NOMO-1 treated with dmso at 0.1 percent for 144 hours (cell line): ENCODE results near the gene AMDHD2.
"Not testable (repeated sequence)": the region's sequence is repeated elsewhere in the genome, so short reads cannot be mapped to it uniquely, and the experiment has no call there.

Experiments used
- DNase-seq: peaks from one replicate; lab custom pipeline; 2025; ENCODE audit not compliant: unreplicated experiment; lab: John Stamatoyannopoulos, UW

AMDHD2 gene

DNA sequence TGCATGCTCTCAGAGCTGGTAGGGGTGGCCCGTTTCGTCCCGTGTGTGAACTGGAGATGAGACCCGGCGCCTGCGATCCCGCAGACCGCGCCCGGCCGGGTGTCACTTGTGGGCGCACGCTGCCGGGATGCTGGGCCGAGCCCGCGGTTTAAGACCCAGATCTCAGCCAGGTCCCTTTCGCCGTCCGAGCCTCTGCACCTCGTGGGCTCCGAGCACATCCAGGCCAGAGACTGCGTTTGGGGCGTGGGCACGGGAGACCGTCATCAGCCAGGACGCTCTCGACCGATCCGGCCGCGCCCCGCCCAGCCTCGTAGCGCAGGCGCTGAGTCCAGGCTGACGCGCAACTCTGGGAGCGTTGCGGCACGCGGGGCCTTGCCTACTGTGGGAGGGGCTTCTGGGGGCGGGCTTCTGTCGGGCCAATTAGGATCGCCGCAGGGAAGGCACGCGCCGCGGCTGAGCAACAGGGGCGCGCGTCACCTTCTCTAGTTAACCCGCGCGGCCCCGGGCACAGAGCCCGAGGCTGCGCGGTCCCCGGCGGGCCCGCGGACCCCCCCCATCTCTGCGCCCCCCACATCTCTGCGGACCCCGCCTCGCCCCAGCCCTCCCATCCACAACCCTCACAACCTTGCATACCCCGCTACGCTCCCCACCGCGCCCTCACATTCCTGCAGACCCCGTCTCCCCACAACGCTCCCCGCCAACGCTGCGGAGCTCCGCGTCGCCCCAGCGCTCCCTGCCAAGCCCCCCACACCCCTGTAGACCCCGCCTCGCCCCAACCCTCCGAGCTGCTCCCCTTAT is 11.7 kb downstream of the AMDHD2 start:
- peak; percentile 96 for DNase-seq

DNA sequence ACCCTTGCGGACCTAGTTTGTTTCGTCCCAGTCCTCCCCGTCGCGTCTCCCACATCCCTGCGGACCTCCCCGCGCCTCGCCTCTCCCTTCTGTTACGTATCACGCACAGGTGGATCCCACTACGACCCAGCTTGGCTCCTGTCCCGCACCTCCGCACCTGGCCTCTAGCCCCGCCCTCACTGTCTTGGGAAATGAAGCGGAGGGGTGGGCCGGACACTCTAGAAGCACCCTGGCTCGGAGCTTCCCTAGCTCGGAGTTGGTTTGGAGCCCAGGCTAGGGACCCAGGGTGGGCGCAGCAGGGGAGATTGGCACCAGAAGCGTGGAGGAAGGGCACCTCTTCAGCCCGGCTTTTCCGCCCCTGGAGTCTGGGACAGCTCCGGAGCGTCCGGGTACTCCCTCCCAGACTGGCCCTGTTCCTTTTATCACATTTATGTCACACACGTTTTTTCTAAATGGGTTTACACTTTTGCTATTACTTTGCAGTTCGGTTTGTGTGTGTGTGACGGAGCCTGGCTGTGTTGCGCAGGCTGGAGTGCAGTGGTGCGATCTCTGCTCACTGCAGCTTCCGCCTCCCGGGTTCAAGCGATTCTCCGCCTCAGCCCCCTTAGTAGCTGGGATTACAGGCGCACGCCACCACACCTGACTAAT is 12.4 kb downstream of the AMDHD2 start:
- peak; percentile 58 for DNase-seq

DNA sequence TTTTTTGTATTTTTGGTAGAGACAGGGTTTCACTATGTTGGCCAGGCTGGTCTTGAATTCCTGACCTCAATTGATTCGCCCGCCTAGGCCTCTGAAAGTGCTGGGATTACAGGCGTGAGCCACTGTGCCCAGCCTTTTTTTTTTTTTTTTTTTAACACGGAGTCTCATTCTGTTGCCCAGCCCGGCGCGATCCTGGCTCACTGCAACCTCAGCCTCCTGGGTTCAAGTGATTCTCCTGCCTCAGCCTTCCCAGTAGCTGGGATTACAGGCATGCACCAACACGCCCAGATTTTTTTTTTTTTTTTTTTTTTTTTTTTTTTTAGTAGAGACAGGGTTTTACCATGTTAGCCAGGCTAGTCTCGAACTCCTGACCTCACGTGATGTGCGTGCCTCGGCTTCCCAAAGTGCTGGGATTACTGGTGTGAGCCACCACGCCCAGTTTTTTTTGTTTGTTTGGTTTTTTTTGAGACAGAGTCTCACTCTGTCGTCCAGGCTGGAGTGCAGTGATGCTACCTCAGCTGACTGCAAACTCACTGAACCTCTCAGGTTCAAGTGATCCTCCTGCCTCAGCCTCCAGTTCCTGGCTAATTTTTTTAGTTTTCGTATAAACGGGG is 13.1 kb downstream of the AMDHD2 start:
- DNase-seq: not testable (repeated sequence)

DNA sequence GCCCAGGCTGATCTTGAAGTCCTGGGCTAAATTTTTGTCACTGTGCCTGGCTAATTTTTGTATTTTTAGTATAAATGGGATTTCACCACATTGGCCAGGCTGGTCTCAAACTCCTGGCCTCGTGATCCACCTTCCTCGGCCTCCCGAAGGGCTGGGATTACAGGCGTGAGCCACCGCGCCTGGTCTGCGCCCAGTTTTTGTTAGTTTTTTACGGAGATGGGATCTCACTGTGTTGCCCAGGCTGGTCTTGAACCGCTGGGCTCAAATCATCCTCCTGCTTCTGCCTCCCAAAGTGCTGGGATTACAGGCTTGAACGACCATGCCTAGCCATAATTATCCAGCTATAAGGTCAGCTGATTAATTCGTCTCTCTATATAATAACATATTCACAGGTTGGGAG is 13.7 kb downstream of the AMDHD2 start:
- DNase-seq: no peak

DNA sequence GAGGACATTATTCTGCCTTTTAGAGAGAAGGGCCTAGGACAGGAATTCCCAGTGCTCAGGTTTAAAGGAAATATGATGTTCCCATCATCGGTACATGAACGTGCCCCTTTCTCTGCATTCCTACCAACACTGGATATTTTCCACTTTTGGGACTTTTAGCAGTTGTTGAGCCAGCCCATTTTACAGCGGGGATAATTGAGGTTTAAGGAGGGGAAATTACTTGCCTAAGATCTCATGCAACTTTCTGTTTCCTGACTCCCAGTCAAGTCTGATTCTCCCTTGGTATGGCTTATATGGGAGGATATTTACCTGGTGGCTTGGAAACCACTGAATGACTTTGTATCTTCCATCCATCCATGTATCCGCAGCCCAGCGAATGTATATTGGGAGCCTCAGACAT is 14.2 kb downstream of the AMDHD2 start:
- DNase-seq: not testable (repeated sequence)

DNA sequence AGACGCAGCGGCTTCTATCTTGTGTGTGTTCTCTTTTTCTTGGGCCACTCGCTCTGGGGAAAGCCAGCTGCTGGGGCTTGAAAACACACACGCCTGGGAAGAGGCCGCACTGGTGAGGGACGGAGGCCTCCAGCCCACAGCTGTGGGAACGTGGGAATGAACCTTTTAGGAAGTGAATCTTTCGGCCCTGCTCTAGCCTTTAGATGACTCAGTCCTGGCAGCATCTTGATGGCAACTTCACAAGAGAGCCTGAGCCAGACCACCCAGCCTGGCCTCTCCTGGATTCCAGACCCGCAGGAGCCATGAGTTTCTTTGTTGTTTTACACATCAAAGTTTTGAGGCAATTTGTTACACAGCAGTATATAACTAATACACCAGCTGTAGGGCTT is 15.4 kb downstream of the AMDHD2 start:
- peak; percentile 47 for DNase-seq

DNA sequence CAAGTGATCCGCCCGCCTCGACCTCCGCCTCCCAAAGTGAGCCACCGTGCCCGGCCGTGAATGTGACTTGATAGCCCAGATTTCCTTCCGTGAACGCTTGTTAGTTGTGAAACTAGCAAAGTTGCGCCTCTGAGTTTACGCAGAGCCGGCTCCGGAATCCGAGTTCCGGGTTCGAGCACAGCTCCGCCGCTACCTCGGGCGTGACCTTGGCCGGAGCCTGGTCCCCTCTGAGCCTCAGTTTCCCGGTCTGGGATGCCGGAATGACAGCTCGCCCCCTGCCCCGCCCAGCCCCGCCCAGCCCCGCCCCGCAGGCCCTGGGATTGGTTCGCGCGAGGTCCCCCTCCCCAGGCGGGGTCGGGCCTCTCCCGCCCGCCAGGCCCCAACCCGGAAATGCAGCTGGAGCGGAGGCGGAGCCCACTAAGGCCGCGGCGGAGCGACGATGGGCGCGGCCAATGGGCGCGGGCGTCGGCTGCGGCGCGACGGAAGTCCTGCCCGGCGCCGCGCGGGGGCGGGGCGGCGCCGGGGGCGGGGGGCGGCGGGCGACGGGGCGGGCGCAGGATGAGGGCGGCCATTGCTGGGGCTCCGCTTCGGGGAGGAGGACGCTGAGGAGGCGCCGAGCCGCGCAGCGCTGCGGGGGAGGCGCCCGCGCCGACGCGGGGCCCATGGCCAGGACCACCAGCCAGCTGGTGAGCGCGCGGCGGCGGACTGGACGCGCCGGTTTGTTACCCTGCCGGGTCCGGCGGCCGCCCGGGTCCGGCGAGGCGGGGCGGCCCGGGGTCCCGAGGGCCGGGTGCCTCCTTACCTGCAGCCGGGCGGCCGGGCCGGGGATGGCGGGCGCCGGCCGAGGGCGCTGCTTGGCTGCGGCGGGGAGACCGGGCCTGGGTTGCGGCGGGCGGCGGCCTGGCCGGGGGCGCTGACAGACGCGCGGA is 17.5 kb downstream of the AMDHD2 start, which contains the start of gene PDPK1:
Gene PDPK1, plus strand, starts transcription at position 571 of the 929 bp plus-strand sequence. Its CDS starts 92 bp downstream, at position 663.
- DNase-seq: peak; percentile 92

DNA sequence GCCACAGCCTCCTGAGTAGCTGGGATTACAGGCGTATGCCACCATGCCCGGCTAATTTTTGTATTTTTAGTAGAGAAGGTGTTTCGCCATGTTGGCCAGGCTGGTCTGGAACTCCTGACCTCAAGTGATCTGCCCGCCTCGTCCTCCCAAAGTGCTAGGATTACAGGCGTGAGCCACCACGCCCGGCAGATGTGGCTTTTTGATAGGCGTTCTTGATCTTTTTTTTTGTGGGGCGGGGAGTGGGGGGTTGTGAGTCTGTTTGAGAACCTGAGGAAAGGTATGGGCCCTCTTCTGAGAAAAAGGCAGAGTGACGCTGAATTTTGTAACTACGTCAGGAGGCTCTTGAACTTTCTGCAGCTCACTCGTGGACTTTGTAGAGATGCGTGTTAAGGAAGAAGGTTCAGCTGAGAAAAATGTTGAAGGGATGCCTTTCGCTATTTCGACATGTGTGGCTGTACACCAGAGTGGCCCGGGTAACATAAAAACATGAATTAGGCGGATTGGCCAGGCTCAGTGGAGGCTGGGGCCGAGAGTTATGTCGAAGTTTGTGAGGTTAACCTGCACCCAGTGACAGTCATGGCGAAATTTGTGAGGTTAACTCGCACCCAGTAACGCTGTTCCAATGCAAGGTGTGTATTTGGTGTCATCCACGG is 19.1 kb downstream of the AMDHD2 start:
- not testable (repeated sequence) for DNase-seq

DNA sequence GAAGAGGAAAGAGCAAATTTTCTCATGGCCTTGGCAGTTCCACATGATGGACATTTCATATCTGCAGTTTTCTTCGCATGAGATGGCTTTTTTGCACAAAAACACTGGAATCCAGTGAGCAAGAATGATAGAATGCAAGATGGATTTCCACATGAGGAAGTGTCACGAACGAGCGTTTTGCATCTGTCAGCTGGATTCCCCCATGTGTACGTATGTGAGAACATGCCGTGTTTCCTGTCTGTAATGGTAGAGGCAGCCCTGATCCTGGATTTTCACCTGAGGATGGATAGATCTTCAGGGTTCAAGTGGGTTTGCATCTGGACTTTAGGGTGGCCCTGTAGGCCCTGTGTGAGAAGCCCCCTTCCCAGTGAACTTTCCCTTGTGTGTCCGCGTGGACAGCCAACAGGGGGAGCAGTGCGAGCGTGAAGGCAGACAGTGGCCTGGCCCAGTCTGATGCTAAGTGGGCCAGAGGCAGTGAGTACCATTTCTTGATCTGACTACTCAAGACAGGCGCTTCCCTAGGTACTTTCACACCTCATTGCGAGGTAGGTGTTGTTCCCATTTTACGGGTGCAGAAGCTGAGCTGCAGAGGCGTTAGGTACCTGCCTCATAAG is 19.8 kb downstream of the AMDHD2 start:
- DNase-seq: not testable (repeated sequence)

DNA sequence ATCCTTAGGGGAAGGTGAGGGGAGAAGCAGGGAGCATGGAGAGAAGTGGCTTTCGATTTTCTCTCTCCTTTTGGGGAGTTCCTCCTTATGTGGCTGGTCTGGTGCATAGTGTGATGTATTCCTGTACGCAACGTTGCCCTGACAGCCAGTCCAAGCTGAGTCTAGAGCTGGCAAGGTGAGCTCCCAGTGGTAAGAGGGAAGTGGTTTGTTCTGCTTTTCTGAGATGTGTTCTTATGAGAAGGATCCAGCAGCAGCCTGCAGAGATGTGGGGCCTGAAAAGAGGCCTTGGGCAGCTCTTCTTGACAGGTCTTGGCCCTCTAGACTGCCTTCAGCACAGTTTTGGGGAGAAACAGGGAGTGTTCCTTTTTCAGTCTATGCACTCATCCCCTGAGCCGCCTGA is 20.7 kb downstream of the AMDHD2 start:
- DNase-seq: peak; percentile 32

DNA sequence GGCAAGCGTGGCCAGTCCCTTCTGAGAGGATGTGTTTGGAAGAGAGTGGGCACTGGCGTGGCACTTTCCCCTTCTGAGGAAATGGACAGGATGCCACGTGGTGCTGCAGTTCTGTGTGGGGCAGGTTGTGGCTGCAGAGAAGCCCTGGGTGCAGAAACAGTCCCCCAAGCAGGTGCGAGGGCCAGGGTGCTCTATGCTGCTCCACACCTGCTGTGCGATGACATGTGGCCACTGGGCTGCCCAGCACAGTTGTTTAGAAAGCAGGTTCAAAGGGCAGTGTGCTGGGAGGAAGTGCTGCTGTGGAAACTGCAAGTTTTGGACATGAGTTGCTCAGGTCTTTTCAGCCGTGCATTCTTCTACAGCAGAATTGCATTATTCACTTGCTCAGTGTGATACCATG is 21.2 kb downstream of the AMDHD2 start:
- not testable (repeated sequence) for DNase-seq

DNA sequence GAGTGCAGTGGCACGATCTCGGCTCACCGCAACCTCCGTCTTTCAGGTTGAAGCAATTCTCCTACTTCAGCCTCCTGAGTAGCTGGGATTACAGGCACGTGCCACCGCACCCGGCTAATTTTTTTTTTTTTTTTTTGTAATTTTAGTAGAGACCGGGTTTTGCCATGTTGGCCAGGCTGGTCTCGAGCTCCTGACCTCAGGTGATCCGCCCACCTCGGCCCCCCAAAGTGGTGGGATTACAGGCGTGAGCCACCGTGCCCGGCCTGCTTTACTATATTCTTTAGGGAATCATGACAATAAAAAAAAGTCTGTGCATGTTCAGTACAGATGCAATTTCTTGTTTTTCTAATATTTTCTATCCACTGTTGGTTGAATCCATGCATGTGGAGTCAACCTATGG is 23.6 kb downstream of the AMDHD2 start:
- DNase-seq: not testable (repeated sequence)

DNA sequence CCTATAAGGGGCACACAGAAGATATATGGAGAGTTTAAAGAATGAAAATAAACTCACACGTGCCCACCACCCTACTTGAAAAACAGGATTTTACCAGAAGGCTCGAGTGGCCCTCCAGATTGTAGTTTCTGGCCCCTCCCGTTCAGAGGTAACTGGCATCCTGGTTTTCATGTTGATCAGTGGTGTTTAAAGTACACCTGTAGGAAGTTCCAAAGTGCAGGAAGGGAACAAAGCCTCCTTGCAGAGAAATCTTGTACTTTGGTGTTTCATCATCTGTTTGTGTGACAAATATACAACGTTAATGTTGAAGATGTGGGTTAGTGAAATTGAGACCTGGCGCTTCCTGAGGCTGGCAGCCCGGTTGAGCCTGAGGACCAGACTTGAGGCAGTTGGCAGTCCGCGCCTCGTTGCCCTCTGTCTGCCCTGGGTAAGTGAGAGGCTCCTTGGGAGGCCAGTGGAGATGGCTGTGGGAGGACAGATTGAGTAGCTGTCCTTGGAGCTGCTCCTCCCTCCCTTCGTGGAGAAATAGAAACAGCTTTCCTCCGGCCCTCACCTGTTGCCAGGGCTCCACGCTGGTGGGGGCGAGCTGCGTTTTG is 30.2 kb downstream of the AMDHD2 start:
- not testable (repeated sequence) for DNase-seq

DNA sequence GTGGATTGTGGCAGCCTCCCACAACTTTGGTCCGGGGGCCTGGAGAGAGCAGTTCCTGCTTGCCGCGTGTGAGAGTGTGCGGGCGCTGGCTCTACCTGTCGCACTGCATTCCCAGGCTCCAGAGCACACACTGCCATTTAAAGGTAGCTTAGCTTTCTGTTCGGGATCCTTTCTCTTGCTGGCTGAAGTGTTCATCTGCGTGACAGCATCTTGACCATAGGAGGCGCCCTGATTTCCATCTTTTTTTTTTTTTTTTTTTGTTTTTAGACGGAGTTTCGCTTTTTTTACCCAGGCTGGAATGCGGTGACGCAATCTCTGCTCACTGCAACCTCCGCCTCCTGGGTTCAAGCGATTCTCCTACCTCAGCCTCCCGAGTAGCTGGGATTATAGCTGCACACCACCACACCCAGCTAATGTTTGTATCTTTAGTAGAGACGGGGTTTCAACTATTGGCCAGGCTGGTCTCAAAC is 31.3 kb downstream of the AMDHD2 start:
- not testable (repeated sequence) for DNase-seq

DNA sequence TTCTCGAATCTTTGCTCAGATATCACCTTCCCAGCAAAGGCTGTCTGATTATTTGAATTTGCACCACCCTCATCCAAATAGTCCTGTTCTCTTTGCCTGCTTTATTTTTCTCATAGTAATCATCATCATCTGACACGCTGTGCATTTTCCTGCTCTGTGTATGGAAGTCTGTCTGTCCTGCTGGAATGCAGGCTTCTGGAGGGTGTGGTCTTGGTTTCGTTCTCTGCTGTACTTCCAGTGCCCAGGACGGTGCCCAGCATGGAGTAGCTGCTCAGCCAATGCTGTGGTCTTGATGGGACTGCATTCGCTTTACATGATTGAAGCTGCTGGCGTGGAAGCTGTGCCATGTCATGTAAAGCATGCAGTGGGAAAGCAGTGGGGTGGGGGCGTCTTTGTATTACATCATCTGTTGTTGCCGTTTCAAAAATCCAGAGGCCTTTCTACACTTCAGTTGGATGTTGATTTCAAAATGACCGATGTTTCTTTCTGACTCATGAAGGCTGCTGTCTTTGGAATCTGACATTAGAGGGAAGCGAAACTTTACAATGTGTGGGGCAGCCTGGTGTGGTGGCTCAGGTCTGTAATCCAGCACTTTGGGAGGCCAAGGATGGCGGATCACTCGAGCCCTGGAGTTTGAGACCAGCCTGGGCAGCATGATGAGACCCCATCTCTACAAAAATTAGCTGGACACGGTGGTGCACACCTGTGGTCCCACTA is 34.7 kb downstream of the AMDHD2 start:
- not testable (repeated sequence) for DNase-seq

DNA sequence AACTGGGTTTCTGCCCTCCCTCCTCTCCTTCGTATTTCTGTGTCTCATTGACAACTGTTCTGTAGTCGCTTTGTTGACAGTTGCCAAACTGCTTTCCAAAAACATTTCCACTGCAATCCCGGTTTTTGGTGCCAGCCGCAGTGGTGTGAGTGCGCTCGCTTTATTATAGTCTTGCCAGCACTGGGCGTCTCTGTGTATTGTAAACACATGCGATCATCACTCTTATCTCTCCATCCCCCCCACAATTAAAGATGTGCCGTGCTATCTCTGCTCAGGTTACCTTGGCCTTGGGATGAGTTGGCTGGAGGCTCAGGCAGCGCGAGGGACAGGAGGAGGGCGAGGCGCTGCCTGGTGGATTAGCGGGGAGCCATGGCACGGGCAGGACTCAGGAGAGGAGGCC is 37.0 kb downstream of the AMDHD2 start:
- not testable (repeated sequence) for DNase-seq

DNA sequence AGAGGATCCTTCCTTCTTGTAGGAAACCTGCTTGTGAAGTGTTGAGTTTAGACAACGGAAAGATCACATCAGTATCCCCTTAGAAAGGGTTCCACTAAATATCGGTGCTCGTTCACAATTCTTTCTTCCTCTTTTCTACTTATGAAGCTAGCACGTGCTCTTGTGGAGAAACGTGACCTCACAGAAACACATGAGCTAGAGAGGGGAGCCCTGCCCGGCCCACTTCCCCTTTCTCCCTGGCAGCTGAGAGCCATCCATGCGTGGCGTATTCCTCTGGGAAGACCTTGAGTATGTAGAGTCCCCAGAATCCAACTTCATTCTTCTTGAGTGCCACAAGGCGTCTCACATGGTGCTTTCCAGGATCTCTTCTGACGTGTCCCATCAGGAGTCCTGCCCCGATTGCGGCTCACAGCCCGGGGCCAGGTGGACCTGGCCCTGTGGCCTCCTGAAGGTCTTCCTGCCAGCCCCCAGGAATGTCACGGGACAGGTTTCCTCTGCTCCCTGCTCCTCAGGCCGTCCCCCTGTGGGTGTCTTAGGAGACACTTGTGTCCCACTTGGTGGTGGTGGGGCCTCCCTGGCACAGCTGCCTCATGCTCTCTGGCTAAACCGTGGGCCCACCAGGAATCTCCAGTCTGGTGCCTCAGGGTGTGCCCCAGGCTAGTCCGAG is 40.1 kb downstream of the AMDHD2 start:
- not testable (repeated sequence) for DNase-seq

DNA sequence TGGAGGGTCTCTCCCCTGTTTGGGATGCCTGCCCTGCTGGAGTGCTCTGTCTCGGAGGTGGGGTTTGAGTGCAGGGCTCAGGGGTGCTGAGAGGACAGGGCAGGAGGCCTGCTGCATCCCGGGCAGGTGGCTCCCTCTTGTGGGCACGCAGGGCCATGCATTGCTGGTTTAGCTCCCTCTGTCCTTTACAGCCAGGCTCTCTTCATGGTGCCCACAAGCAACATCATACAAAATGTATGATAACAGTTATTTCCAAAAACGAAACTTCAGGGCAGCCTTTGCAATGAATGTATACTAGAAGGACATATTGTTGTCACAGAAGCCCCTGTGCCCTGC is 40.6 kb downstream of the AMDHD2 start:
- DNase-seq: not testable (repeated sequence)
